A549 (cell line): ENCODE measurements around the gene HECTD4. TPM values are rescaled to one million over a fixed set of nuclear protein-coding genes. Genes with fewer than 3 reads are reported as not detected.

Experiments
- ATAC-seq, 2 experiments: fragments of 200-7000 bp in 1 of 2; fragments of >200 bp in 1 of 2; cut with Nextera tagmentation in 1 of 2; cut with Tn5 transposase in 1 of 2; 3 replicates each; pipeline versions ENCODE4 v1.8.0 to v1.9.1; 2018 to 2020; ENCODE audit warnings: mild to moderate bottlenecking in 1 of 2, moderate library complexity in 1 of 2
- CTCF ChIA-PET: fragments of 300-600 bp; sonication (Branson Sonifier 250); formaldehyde crosslinking; extraction: SDS; loops from one replicate; lab custom pipeline; 2021; ENCODE audit warnings: antibody characterized with exemption, inconsistent platforms; lab: Yijun Ruan, JAX
- POLR2A ChIA-PET: fragments of 350-600 bp; formaldehyde crosslinking; extraction: SDS; loops from one replicate; lab custom pipeline; 2021; ENCODE audit warnings: antibody characterized with exemption, inconsistent platforms; lab: Yijun Ruan, JAX
- DNase-seq, 2 experiments: peaks; one replicate each; pipeline versions ENCODE4 v3.0.0 to v3.0.0-alpha.2; 2011 to 2016; ENCODE audit warnings: low read depth in 1 of 2, low spot score in 1 of 2
- FAIRE-seq: peaks from 2 replicates; lab custom pipeline; 2011; peaks lifted over from hg19 to GRCh38; lab: Jason Lieb, UNC
- H3K27ac ChIP-seq, 2 experiments: fragments of >200 bp; sonication (Bioruptor Twin); formaldehyde crosslinking; 3 replicates each; pipeline ENCODE4 v1.5.1; 2016 to 2017
- H3K4me1 ChIP-seq: fragments of >200 bp; sonication (Bioruptor Twin); formaldehyde crosslinking; 3 replicates; pipeline ENCODE4 v1.6.1; 2016
- H3K4me2 ChIP-seq: fragments of >200 bp; sonication (Bioruptor Twin); formaldehyde crosslinking; 3 replicates; pipeline ENCODE4 v1.6.1; 2016
- H3K4me3 ChIP-seq: fragments of >200 bp; sonication (Bioruptor Twin); formaldehyde crosslinking; 3 replicates; pipeline ENCODE4 v1.5.1; 2016
- H3K9me3 ChIP-seq: fragments of >200 bp; sonication (Bioruptor Twin); formaldehyde crosslinking; 3 replicates; pipeline ENCODE4 v1.6.1; 2016
- CBX2 ChIP-seq: fragments of 200-600 bp; sonication (generic); IDR thresholded peaks from 2 replicates; pipeline ENCODE4 v1.6.1; 2016; ENCODE audit warnings: low read depth, mild to moderate bottlenecking, borderline replicate concordance
- CBX8 ChIP-seq: fragments of 200-600 bp; sonication (generic); IDR thresholded peaks from 2 replicates; pipeline ENCODE4 v1.6.1; 2016
- CEBPB ChIP-seq, 2 experiments: fragments of >200 bp in 1 of 2; sonication (Bioruptor Twin) in 1 of 2; formaldehyde crosslinking in 1 of 2; IDR thresholded peaks; 2 replicates each; pipeline ENCODE4 v1.6.1; 2012 to 2016
- CHD2 ChIP-seq: fragments of 150-350 bp; IDR thresholded peaks from 2 replicates; pipeline ENCODE4 v1.6.1; 2014; ENCODE audit warnings: low read length; ENCODE audit not compliant: partially characterized antibody
- CHD4 ChIP-seq: fragments of 200-600 bp; sonication (generic); IDR thresholded peaks from 2 replicates; pipeline ENCODE4 v1.6.1; 2016; ENCODE audit warnings: antibody characterized with exemption, mild to moderate bottlenecking, borderline replicate concordance
- CTCF ChIP-seq: fragments of >200 bp; sonication (Bioruptor Twin); formaldehyde crosslinking; IDR thresholded peaks from 3 replicates; pipeline ENCODE4 v1.5.1; 2016
- EHF ChIP-seq: fragments of 250-450 bp; sonication (Bioruptor Pico); IDR thresholded peaks from 2 replicates; pipeline ENCODE4 v1.5.0; 2020; ENCODE audit warnings: mild to moderate bottlenecking
- FOSL2 ChIP-seq, 2 experiments: fragments of 450-650 bp in 1 of 2; fragments of >200 bp in 1 of 2; sonication (Bioruptor Twin) in 1 of 2; formaldehyde crosslinking; IDR thresholded peaks; 2 replicates each; pipeline versions ENCODE4 v1.5.0 to v1.6.1; 2016 to 2020; ENCODE audit warnings: mild to moderate bottlenecking in 1 of 2, moderate library complexity in 1 of 2
- GATA3 ChIP-seq: IDR thresholded peaks from 2 replicates; pipeline ENCODE4 v1.6.1; 2012; ENCODE audit warnings: borderline replicate concordance
- HEYL ChIP-seq: fragments of 250-450 bp; sonication (Bioruptor Pico); IDR thresholded peaks from 2 replicates; pipeline ENCODE4 v1.8.0; 2021; ENCODE audit warnings: mild to moderate bottlenecking, moderate library complexity
- HOXA7 ChIP-seq: fragments of 250-450 bp; sonication (Bioruptor Pico); IDR thresholded peaks from 2 replicates; pipeline ENCODE4 v1.5.0; 2020; ENCODE audit warnings: mild to moderate bottlenecking, moderate library complexity
- HOXB5 ChIP-seq: fragments of 250-450 bp; sonication (Bioruptor Pico); IDR thresholded peaks from 2 replicates; pipeline ENCODE4 v1.5.0; 2020; ENCODE audit warnings: mild to moderate bottlenecking, moderate library complexity
- MAFK ChIP-seq: fragments of 450-650 bp; IDR thresholded peaks from 2 replicates; pipeline ENCODE4 v1.6.1; 2014; ENCODE audit not compliant: partially characterized antibody
- NFE2L2 ChIP-seq: fragments of 150-350 bp; conservative IDR thresholded peaks from 2 replicates; pipeline ENCODE4 v1.6.1; 2014; ENCODE audit warnings: low read length
- RARB ChIP-seq: fragments of 250-450 bp; sonication (Bioruptor Pico); IDR thresholded peaks from 2 replicates; pipeline ENCODE4 v1.8.0; 2021; ENCODE audit warnings: mild to moderate bottlenecking, moderate library complexity
- RCOR1 ChIP-seq: fragments of 150-350 bp; IDR thresholded peaks from 2 replicates; pipeline ENCODE4 v1.6.1; 2014; ENCODE audit warnings: antibody characterized with exemption, low read length, low read depth
- REST ChIP-seq: fragments of 200-600 bp; sonication (generic); IDR thresholded peaks from 2 replicates; pipeline ENCODE4 v1.6.1; 2016; ENCODE audit warnings: antibody characterized with exemption, mild to moderate bottlenecking, moderate library complexity
- RNF2 ChIP-seq: fragments of 200-600 bp; sonication (generic); IDR thresholded peaks from 2 replicates; pipeline ENCODE4 v1.6.1; 2016; ENCODE audit warnings: low read depth, mild to moderate bottlenecking, antibody characterized with exemption, moderate library complexity, borderline replicate concordance
- SMC3 ChIP-seq: fragments of >200 bp; sonication (Bioruptor Twin); formaldehyde crosslinking; IDR thresholded peaks from 3 replicates; pipeline ENCODE4 v1.6.1; 2018; ENCODE audit warnings: inconsistent platforms
- TFCP2L1 ChIP-seq: fragments of 250-450 bp; sonication (Bioruptor Pico); IDR thresholded peaks from 2 replicates; pipeline ENCODE4 v1.5.0; 2021; ENCODE audit warnings: mild to moderate bottlenecking
- WGBS: methylation state at CpG from one replicate; pipeline ENCODE4 v1.1.6; 2017; ENCODE audit errors: missing lambda C conversion rate; 5-methylcytosine and 5-hydroxymethylcytosine counted together
- polyA plus RNA-seq, 4 experiments: library from polyadenylated mRNA; depleted of rRNA in 3 of 4; stranded (reverse); fragments of >200 nt; fragmentation: RNase III in 1 of 4; extraction: RNeasy Plus Mini Kit Qiagen cat#74134 plus additional on column Dnase treatment in 1 of 4; gene quantifications; 2 replicates in 3 of 4; 3 replicates in 1 of 4; pipeline ENCODE4 v1.2.3, GENCODE V29; 2011 to 2017
- TF ChIP-seq, protein P1 (sequence below): fragments of >200 bp; sonication (Bioruptor Twin); formaldehyde crosslinking; IDR thresholded peaks from 3 replicates; pipeline ENCODE4 v1.6.1; 2016
- TF ChIP-seq, protein P2 (sequence below): IDR thresholded peaks from 2 replicates; pipeline ENCODE4 v1.6.1; 2012; ENCODE audit warnings: low read depth, borderline replicate concordance

Gene HECTD4
- polyA plus RNA-seq, 2 of the 4 experiments (the other 2 are of a cell fraction) = 9.9 to 14.7 TPM

- no peak overlapping the region for H3K4me3 ChIP-seq
- ATAC-seq = no peak
- H3K4me1 ChIP-seq = no peaks in the 10 kb centered on the region
- FAIRE-seq = no peak
- no peaks in the 10 kb centered on the region for H3K9me3 ChIP-seq
- CTCF ChIA-PET = interaction anchor here (1.1 kb wide), 1 partner anchor 18 kb away, joined by 3 read pairs; no protein-coding TSS in a partner anchor
- no peak for DNase-seq
- WGBS = 90% methylated on average over 4 of the region's 4 CpGs
- POLR2A ChIA-PET = no interaction called here
- H3K27ac ChIP-seq = no peak overlapping the region
- no peak overlapping the region for H3K4me2 ChIP-seq
- TF ChIP-seq MAFK = no peak
- TF ChIP-seq FOSL2 (IDR thresholded peaks at IDR 0.05) = no peak
- TF ChIP-seq FOSL2 (CRISPR knock-in tag; IDR thresholded peaks at IDR 0.05) = no peak
- TF ChIP-seq CBX8 = no peak
- no peak for TF ChIP-seq CHD4
- TF ChIP-seq, protein P1, sequence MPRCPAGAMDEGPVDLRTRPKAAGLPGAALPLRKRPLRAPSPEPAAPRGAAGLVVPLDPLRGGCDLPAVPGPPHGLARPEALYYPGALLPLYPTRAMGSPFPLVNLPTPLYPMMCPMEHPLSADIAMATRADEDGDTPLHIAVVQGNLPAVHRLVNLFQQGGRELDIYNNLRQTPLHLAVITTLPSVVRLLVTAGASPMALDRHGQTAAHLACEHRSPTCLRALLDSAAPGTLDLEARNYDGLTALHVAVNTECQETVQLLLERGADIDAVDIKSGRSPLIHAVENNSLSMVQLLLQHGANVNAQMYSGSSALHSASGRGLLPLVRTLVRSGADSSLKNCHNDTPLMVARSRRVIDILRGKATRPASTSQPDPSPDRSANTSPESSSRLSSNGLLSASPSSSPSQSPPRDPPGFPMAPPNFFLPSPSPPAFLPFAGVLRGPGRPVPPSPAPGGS = no peak
- TF ChIP-seq TFCP2L1 (CRISPR knock-in tag) = no peak
- TF ChIP-seq RCOR1 = no peak
- TF ChIP-seq CHD2 = no peak
- TF ChIP-seq, protein P2, sequence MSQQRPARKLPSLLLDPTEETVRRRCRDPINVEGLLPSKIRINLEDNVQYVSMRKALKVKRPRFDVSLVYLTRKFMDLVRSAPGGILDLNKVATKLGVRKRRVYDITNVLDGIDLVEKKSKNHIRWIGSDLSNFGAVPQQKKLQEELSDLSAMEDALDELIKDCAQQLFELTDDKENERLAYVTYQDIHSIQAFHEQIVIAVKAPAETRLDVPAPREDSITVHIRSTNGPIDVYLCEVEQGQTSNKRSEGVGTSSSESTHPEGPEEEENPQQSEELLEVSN = no peak
- no peak for TF ChIP-seq EHF (CRISPR knock-in tag)
- TF ChIP-seq NFE2L2 = no peak
- no peak for TF ChIP-seq RARB (CRISPR knock-in tag)
- TF ChIP-seq SMC3 = no peak
- TF ChIP-seq, all 56 proteins: peak for 0
Observed at GRCh38 chr12:112180422-112180821, 201.8 kb downstream of the HECTD4 start.

DNA sequence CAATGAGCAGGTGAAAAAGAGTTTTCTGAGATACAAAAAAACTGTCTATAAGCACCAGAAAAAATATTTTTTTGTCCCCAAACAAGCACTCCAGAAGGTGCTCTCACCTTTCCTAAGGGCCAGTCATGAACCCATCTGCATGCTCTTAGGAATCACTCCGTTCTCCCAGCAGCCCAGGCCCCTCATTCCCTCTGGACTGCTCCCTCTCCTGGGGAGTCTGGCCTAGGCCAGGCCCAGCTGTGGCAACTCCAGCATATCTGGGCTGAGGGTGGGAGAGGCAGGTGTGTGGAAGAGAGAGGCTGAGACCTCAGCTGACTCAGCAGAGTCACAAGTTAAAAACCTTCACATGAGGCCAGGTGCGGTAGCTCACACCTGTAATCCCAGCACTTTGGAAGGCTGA is 202.3 kb downstream of the HECTD4 start:
- H3K4me3 ChIP-seq = no peak overlapping the region
- no peaks in the 10 kb centered on the region for H3K9me3 ChIP-seq
- H3K27ac ChIP-seq = no peak overlapping the region
- H3K4me2 ChIP-seq = no peak overlapping the region
- ATAC-seq (peak in 1 of 2 experiments; percentile 49; a peak in 3 of 6 replicates), DNase-seq (no peak), FAIRE-seq (no peak)
- TF ChIP-seq SMC3 (no peak), GATA3 (no peak), CBX2 (no peak), HEYL (CRISPR knock-in tag) (no peak), RNF2 (no peak), HOXA7 (CRISPR knock-in tag) (no peak), MAFK (peak; percentile 35), CEBPB (IDR thresholded peaks at IDR 0.05) (no peak)
- POLR2A ChIA-PET = no interaction called here
- CTCF ChIA-PET = interaction anchor here (1.1 kb wide), 1 partner anchor 18 kb away, joined by 3 read pairs; no protein-coding TSS in a partner anchor
- no peaks in the 10 kb centered on the region for H3K4me1 ChIP-seq
- WGBS = 98% methylated on average over 2 of the region's 2 CpGs

GRCh38 chr12:112179341-112179740 is 202.9 kb downstream of the HECTD4 start:
- Histone ChIP-seq H3K4me2 (no peak overlapping the region), H3K27ac (no peak overlapping the region), H3K4me3 (no peak overlapping the region), H3K4me1 (no peaks in the 10 kb centered on the region), H3K9me3 (no peaks in the 10 kb centered on the region)
- ChIA-PET CTCF (interaction anchor here (1.1 to 1.2 kb wide), 2 partner anchors 19 to 208 kb away, joined by 3 to 4 read pairs; no protein-coding TSS in a partner anchor), POLR2A (no interaction called here)
- no peak for TF ChIP-seq CTCF
- TF ChIP-seq MAFK = no peak
- TF ChIP-seq HOXB5 (CRISPR knock-in tag) = no peak
- no peak for TF ChIP-seq TFCP2L1 (CRISPR knock-in tag)
- no peak for TF ChIP-seq CBX2
- TF ChIP-seq REST = no peak
- no peak for ATAC-seq
- 90% methylated on average over 5 of the region's 11 CpGs for WGBS
- no peak for FAIRE-seq
- DNase-seq = no peak
